K562 (cell line): Measurements from ENCODE around the gene CD276. TPM values are rescaled to one million over a fixed set of nuclear protein-coding genes. Genes with fewer than 3 reads are reported as not detected.
A peak's percentile ranks its signal among the peaks of the same experiment; 100 is the strongest.

Experiments used
- ATAC-seq: fragments of 200-7000 bp; cut with Tn5 transposase; 3 replicates; pipeline ENCODE4 v1.9.1; 2020; ENCODE audit warnings: moderate library complexity
- BruUV-seq: library from RNA; stranded (reverse); fragments of 400-500 nt; replicated peaks from 2 replicates; lab custom pipeline; 2021; lab: Mats Ljungman, UMichigan
- CTCF ChIA-PET: fragments of 300-600 bp; formaldehyde crosslinking; extraction: SDS; loops from one replicate; lab custom pipeline; 2021; ENCODE audit warnings: low intra/inter-chr PET ratio; lab: Yijun Ruan, JAX
- POLR2A ChIA-PET: fragments of 300-600, 350-650 bp; sonication (Branson Sonifier 250); formaldehyde crosslinking; extraction: SDS; loops from one replicate; lab custom pipeline; 2021; ENCODE audit warnings: antibody characterized with exemption, inconsistent platforms; lab: Yijun Ruan, JAX
- DNase-seq, 4 experiments: peaks; one replicate each; pipeline versions ENCODE4 v3.0.0 to v3.0.0-alpha.2; 2011 to 2018; ENCODE audit warnings: low spot score in 3 of 4, mixed read lengths in 3 of 4; ENCODE audit errors: extremely low read depth in 1 of 4
- FAIRE-seq: peaks from 2 replicates; lab custom pipeline; 2011; peaks lifted over from hg19 to GRCh38; lab: Jason Lieb, UNC
- H2AFZ ChIP-seq: 2 replicates; pipeline ENCODE4 v1.6.0; 2011; ENCODE audit warnings: low read depth, low read length, control low read depth, inconsistent platforms
- H3K27ac ChIP-seq: fragments of 200-600 bp; 3 replicates; pipeline ENCODE4 v1.8.0; 2011; ENCODE audit warnings: low read depth, mild to moderate bottlenecking, control low read depth, inconsistent platforms, low read length, moderate library complexity, mixed read lengths; ENCODE audit errors: extremely low read depth
- H3K27me3 ChIP-seq, 2 experiments: fragments of 300-600 bp in 1 of 2; 2 replicates in 1 of 2; 3 replicates in 1 of 2; pipeline versions ENCODE4 v1.6.0 to v1.8.0; 2011; ENCODE audit warnings: inconsistent platforms in 2 of 2, low read length in 2 of 2, mild to moderate bottlenecking in 1 of 2, mixed read lengths in 1 of 2, moderate library complexity in 1 of 2; ENCODE audit not compliant: control insufficient read depth in 2 of 2, insufficient read depth in 2 of 2
- H3K36me3 ChIP-seq: fragments of 300-600 bp; 3 replicates; pipeline ENCODE4 v1.8.0; 2011; ENCODE audit warnings: mild to moderate bottlenecking, low read length, inconsistent platforms; ENCODE audit not compliant: control insufficient read depth, insufficient read depth
- H3K4me1 ChIP-seq, 2 experiments: fragments of 200-600 bp in 1 of 2; replicated peaks in 1 of 2; 2 replicates in 1 of 2; 3 replicates in 1 of 2; pipeline versions ENCODE4 v1.5.1 to v1.8.0; 2011; ENCODE audit warnings: inconsistent platforms in 2 of 2, low read length in 2 of 2, mild to moderate bottlenecking in 1 of 2, mixed read lengths in 1 of 2, moderate library complexity in 1 of 2; ENCODE audit not compliant: control insufficient read depth in 2 of 2, insufficient read depth in 2 of 2
- H3K4me2 ChIP-seq: 2 replicates; pipeline ENCODE4 v1.6.1; 2011; ENCODE audit warnings: low read length, control low read depth, inconsistent platforms, mixed read lengths; ENCODE audit not compliant: insufficient read depth
- H3K4me3 ChIP-seq: fragments of 200-600 bp; sonication (generic), shearing (Covaris generic); 2 replicates; pipeline ENCODE4 v1.5.1; 2016; ENCODE audit warnings: control low read depth, inconsistent platforms
- H3K79me2 ChIP-seq: fragments of 200-600 bp; 3 replicates; pipeline ENCODE4 v1.8.0; 2011; ENCODE audit warnings: low read length, inconsistent platforms; ENCODE audit not compliant: control insufficient read depth, insufficient read depth
- H3K9ac ChIP-seq, 2 experiments: 2 replicates each; pipeline versions ENCODE4 v1.6.0 to v1.6.1; 2011; ENCODE audit warnings: low read depth in 2 of 2, low read length in 2 of 2, control low read depth in 1 of 2, inconsistent platforms in 1 of 2, mild to moderate bottlenecking in 1 of 2, mixed read lengths in 1 of 2; ENCODE audit not compliant: insufficient read depth in 1 of 2
- H3K9me1 ChIP-seq: one replicate; pipeline ENCODE4 v1.6.0; 2011; ENCODE audit warnings: inconsistent platforms, mild to moderate bottlenecking, low read length, moderate library complexity; ENCODE audit not compliant: control insufficient read depth, insufficient read depth
- H3K9me3 ChIP-seq: replicated peaks from 2 replicates; pipeline ENCODE4 v1.5.1; 2011; ENCODE audit warnings: low read depth, low read length, inconsistent platforms; ENCODE audit not compliant: control insufficient read depth, insufficient read depth
- H4K20me1 ChIP-seq: replicated peaks from 2 replicates; pipeline ENCODE4 v1.6.1; 2011; ENCODE audit warnings: low read length, inconsistent platforms, mixed read lengths; ENCODE audit not compliant: control insufficient read depth, insufficient read depth
- ARID2 ChIP-seq: fragments of 450-650 bp; IDR thresholded peaks from 2 replicates; pipeline ENCODE4 v1.6.1; 2017; ENCODE audit warnings: antibody characterized with exemption, mild to moderate bottlenecking
- CTBP1 ChIP-seq: fragments of 450-650 bp; IDR thresholded peaks from 2 replicates; pipeline ENCODE4 v1.6.1; 2016; ENCODE audit warnings: borderline replicate concordance
- DMBX1 ChIP-seq: fragments of 250-450 bp; sonication (Bioruptor Pico); IDR thresholded peaks from 2 replicates; pipeline ENCODE4 v1.8.0; 2022; ENCODE audit warnings: inconsistent platforms, mild to moderate bottlenecking, moderate library complexity, borderline replicate concordance
- RREB1 ChIP-seq: fragments of 250-450 bp; sonication (Bioruptor Pico); IDR thresholded peaks from 2 replicates; pipeline ENCODE4 v1.4.0; 2020
- XRCC5 ChIP-seq: fragments of 200-400 bp; formaldehyde crosslinking; IDR thresholded peaks from 2 replicates; pipeline ENCODE4 v1.6.1; 2017; ENCODE audit warnings: low read depth, mild to moderate bottlenecking, low read length
- ZBTB43 ChIP-seq: sonication (generic); formaldehyde crosslinking; IDR thresholded peaks from 2 replicates; pipeline ENCODE4 v1.8.0; 2023; ENCODE audit warnings: mild to moderate bottlenecking, missing genetic modification reagents
- WGBS: fragments of 100-300 bp; shearing (Covaris generic); methylation state at CpG from one replicate; pipeline ENCODE4 v1.1.6; 2016; ENCODE audit warnings: low coverage, mixed read lengths; ENCODE audit not compliant: insufficient coverage; ENCODE audit errors: missing lambda C conversion rate; 5-methylcytosine and 5-hydroxymethylcytosine counted together
- in situ Hi-C: fragments of 300-500 bp; cut with MboI; formaldehyde crosslinking; loops from 4 replicates; pipeline ENCODE4 v1.15.0; 2018; ENCODE audit warnings: inconsistent platforms, mixed read lengths
- intact Hi-C: fragments of 100-400 bp; cut with micrococcal nuclease; formaldehyde crosslinking; loops from 2 replicates; pipeline ENCODE4 v1.14.2; 2022
- polyA plus RNA-seq, 8 experiments: library from polyadenylated mRNA; depleted of rRNA in 4 of 8; stranded (reverse) in 5 of 8; unstranded in 3 of 8; fragments of >200 nt; fragmentation: Nextera tagmentation in 2 of 8; fragmentation: Illumina TruSeq in 1 of 8; extraction: Ambion mirVana in 2 of 8; extraction: Trizol in 1 of 8; gene quantifications; 2 replicates each; pipeline versions ENCODE4 v1.2.1 to v1.2.3, GENCODE V29; 2011 to 2014; ENCODE audit warnings: inconsistent platforms in 1 of 8, missing spikeins in 1 of 8
- total RNA-seq, 7 experiments: library from RNA; depleted of rRNA in 6 of 7; stranded (reverse); fragments of >200 nt in 6 of 7; fragmentation: Illumina TruSeq in 2 of 7; extraction: Trizol in 2 of 7; gene quantifications; 2 replicates each; pipeline versions ENCODE4 v1.2.1 to v1.2.3, GENCODE V29; 2011 to 2021; ENCODE audit warnings: low replicate concordance in 1 of 7

CD276 gene
- total and polyA plus RNA-seq, 9 of the 15 experiments (the other 6 are each of a cell fraction or from before 2014, with no cell fraction given), result 0.11 to 3.6 (median 2.3) TPM

- peak; percentile 70 to 85 (median 72) for DNase-seq
- CTCF ChIA-PET, result interaction anchor here (0.5 to 2.9 kb wide), 10 partner anchors 21 to 459 kb away, joined by 3 to 36 read pairs (median 6); no protein-coding TSS in a partner anchor
- POLR2A ChIA-PET, result no interaction called here
- ATAC-seq, result peak; percentile 87
- H3K27me3 ChIP-seq, result peaks cover 0 to 6% of the 10 kb centered on the region in 2 experiments; a peak in 2 of 5 replicates
- no peak overlapping the region for H3K27ac ChIP-seq
- under 1% methylated on average over 13 of the region's 13 CpGs for WGBS
- BruUV-seq, result no TSS peak
- H3K9me3 ChIP-seq, result no peaks in the 10 kb centered on the region
- H3K36me3 ChIP-seq, result no peaks in the 10 kb centered on the region
- intact Hi-C loops, result loop anchor here (1.0 to 5.0 kb wide), 5 partner anchors 23 to 416 kb away; no protein-coding TSS in a partner anchor
- peak; percentile 97 for FAIRE-seq
- H3K4me1 ChIP-seq, result peaks cover 0 to 7% of the 10 kb centered on the region in 2 experiments; a peak in 1 of 5 replicates
- H3K9ac ChIP-seq, result no peak overlapping the region
- no peak overlapping the region for H3K4me3 ChIP-seq
- no peaks in the 10 kb centered on the region for H3K79me2 ChIP-seq
- H2AFZ ChIP-seq, result no peak overlapping the region
- no peaks in the 10 kb centered on the region for H3K9me1 ChIP-seq
- in situ Hi-C loops, result no loop called here
- H3K4me2 ChIP-seq, result no peak overlapping the region
- peaks cover 18% of the 10 kb centered on the region for H4K20me1 ChIP-seq
- TF ChIP-seq XRCC5 (peak; percentile 70; the same call in 1 of the 2 replicates), CTBP1 (peak; percentile 45; the same call in 1 of the 2 replicates), ZBTB43 (CRISPR knock-in tag) (no peak), RREB1 (CRISPR knock-in tag) (0 out of 2 replicates have a peak, but pooled peaks have one; percentile 45), ARID2 (peak; percentile 74; the same call in 1 of the 2 replicates), DMBX1 (CRISPR knock-in tag) (no peak)
Observed at GRCh38 chr15:73700041-73700842, 16.1 kb downstream of the CD276 start.
